ENCODE measurements around the gene SLC51B.
A peak's percentile ranks its signal among the peaks of the same experiment; 100 is the strongest.

SLC51B gene

DNA sequence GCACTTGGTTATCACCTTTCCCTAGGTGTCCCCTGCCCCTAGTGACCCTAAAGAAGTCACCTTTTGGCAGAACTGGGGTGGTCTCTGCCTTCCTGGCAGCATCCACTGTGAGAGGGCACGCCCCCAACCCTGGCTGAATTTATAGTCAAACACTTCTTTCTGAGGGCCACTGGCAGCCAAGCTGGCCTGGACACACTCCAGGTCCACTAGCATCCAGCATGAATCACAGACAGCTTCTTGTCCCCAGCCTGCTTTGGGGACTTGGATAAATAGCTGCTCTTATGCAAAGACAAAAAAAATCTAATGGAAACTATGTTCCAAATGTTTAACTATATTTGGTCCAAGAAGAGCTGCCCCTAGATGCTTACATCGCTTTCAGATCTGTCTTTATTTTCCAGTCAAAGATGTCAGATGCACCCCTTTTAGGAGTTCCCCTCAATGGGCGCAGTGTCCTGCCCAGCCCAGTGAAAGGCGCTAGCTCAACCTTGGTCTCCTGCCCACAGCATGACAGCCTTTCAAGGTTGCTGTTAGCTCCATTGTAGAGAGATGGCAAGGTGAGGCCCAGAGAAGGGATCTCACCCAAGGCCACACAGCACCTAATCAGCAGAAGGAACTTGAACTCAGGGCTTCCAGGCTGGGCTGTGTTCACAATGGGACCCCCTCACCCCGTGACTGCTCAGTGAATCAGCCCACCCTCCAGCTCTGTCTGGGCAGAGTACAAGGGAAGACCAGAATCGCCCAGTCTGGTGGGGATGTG lies 15.6 kb downstream of the SLC51B start:
- Histone ChIP-seq H3K4me3 (ENCODE audit: low read depth in 1 of 2, low read length in 2 of 2) (no peak overlapping the region), H3K9me3 (ENCODE audit: control insufficient read depth in 1 of 2, low read length in 2 of 2) (no peaks in the 10 kb centered on the region), H3K9ac (ENCODE audit: low read depth in 1 of 2, low read length in 2 of 2) (no peak overlapping the region), H3K36me3 (ENCODE audit: control insufficient read depth in 1 of 2, insufficient read depth in 2 of 2, low read length in 2 of 2) (no peaks in the 10 kb centered on the region), H3K4me1 (ENCODE audit: control insufficient read depth in 1 of 2, insufficient read depth in 2 of 2, low read length in 2 of 2) (peaks cover 14 to 18% of the 10 kb centered on the region in 2 donors), H3K27me3 (ENCODE audit: control insufficient read depth in 1 of 2, insufficient read depth in 2 of 2, low read length in 2 of 2) (no peaks in the 10 kb centered on the region), H3K27ac (ENCODE audit: low read depth, low read length) (peak overlapping the region; percentile 2)

DNA sequence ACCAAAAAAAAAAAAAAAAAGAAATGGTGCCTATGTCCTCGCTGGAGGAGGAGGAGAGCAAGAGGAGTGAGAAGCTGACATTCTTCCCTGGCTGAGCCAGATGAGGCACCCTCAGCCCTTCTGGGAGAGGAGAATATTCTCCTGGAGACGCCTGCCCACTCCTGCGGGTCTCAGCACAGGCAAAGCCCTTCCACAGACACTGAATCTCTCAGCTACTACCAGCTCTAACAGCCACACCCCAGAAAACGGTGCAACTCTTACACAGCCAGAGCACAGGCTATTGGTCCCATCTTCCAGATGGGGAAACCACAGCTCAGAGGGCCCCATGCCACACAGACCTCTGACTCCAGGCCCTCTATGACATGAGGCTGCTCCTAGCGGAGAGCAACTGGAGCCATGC lies 16.9 kb downstream of the SLC51B start:
- Histone ChIP-seq H3K36me3 (ENCODE audit: control insufficient read depth in 1 of 2, insufficient read depth in 2 of 2, low read length in 2 of 2) (no peaks in the 10 kb centered on the region), H3K9me3 (ENCODE audit: control insufficient read depth in 1 of 2, low read length in 2 of 2) (no peaks in the 10 kb centered on the region), H3K27ac (ENCODE audit: low read depth, low read length) (no peak overlapping the region), H3K27me3 (ENCODE audit: control insufficient read depth in 1 of 2, insufficient read depth in 2 of 2, low read length in 2 of 2) (peaks cover 5 to 7% of the 10 kb centered on the region in 2 donors), H3K4me3 (ENCODE audit: low read depth in 1 of 2, low read length in 2 of 2) (no peak overlapping the region), H3K4me1 (ENCODE audit: control insufficient read depth in 1 of 2, insufficient read depth in 2 of 2, low read length in 2 of 2) (peaks cover 6 to 8% of the 10 kb centered on the region in 2 donors), H3K9ac (ENCODE audit: low read depth in 1 of 2, low read length in 2 of 2) (no peak overlapping the region)

DNA sequence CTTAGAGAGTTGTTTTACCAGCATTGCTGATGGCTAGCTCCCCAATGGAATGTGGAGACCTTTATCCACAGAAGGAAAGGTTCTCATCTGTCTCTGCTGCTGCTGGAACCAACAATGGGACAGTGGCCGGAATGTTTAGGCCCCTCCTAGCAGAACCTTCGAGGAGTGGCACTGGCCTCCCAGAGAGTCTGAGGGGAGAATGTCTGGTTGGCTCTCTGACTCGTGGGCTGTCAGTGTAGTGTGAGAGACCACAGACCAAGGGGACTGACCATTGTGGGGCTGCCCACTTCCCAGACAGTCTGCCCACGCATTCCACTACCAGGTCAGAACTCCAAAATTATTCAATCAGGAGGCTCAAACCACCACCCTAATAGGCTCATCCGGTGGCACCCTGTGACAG lies 17.5 kb downstream of the SLC51B start:
- peaks cover 2 to 4% of the 10 kb centered on the region in 2 donors for H3K4me1 ChIP-seq (ENCODE audit: control insufficient read depth in 1 of 2, insufficient read depth in 2 of 2, low read length in 2 of 2)
- no peaks in the 10 kb centered on the region for H3K36me3 ChIP-seq (ENCODE audit: control insufficient read depth in 1 of 2, insufficient read depth in 2 of 2, low read length in 2 of 2)
- no peak overlapping the region for H3K4me3 ChIP-seq (ENCODE audit: low read depth in 1 of 2, low read length in 2 of 2)
- H3K27me3 ChIP-seq (ENCODE audit: control insufficient read depth in 1 of 2, insufficient read depth in 2 of 2, low read length in 2 of 2): peaks cover 11 to 12% of the 10 kb centered on the region in 2 donors
- no peak overlapping the region for H3K27ac ChIP-seq (ENCODE audit: low read depth, low read length)
- H3K9me3 ChIP-seq (ENCODE audit: control insufficient read depth in 1 of 2, low read length in 2 of 2): no peaks in the 10 kb centered on the region
- H3K9ac ChIP-seq (ENCODE audit: low read depth in 1 of 2, low read length in 2 of 2): no peak overlapping the region

DNA sequence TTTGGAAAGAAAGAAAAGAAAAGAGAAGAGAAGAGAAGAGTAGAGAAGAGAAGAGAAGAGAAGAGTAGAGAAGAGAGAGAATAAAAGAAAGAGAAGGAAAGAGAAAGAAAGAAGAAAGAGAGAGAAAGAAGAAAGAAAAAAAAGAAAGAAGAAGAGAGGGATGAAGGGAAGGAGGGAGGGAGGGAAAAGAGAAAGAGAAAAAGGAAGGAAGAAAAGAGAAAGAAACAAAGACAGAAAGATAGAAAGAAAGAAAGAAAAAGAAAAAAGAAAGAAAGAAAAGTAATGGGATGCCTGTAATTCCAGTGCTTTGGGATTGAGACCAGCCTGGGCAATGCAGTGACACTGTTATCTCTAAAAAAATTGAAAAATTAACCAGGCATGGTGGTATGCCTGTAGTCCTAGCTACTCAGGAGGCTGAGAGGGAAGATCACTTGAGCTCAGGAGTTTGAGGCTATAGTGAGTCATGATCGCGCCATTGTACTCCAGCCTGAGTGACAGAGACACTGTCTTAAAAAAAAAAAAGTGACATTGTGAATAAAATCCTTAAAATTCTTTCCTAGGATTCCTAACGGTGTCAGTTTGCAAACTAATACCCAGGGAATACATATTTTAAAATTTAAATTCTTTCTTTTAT lies 20.9 kb downstream of the SLC51B start:
- peaks cover 7 to 10% of the 10 kb centered on the region in 2 donors for H3K4me1 ChIP-seq (ENCODE audit: control insufficient read depth in 1 of 2, insufficient read depth in 2 of 2, low read length in 2 of 2)
- no peak overlapping the region for H3K27ac ChIP-seq (ENCODE audit: low read depth, low read length)
- H3K4me3 ChIP-seq (ENCODE audit: low read depth in 1 of 2, low read length in 2 of 2): no peak overlapping the region
- H3K36me3 ChIP-seq (ENCODE audit: control insufficient read depth in 1 of 2, insufficient read depth in 2 of 2, low read length in 2 of 2): no peaks in the 10 kb centered on the region
- H3K27me3 ChIP-seq (ENCODE audit: control insufficient read depth in 1 of 2, insufficient read depth in 2 of 2, low read length in 2 of 2): peaks cover 11 to 19% of the 10 kb centered on the region in 2 donors
- no peaks in the 10 kb centered on the region for H3K9me3 ChIP-seq (ENCODE audit: control insufficient read depth in 1 of 2, low read length in 2 of 2)
- no peak overlapping the region for H3K9ac ChIP-seq (ENCODE audit: low read depth in 1 of 2, low read length in 2 of 2)

DNA sequence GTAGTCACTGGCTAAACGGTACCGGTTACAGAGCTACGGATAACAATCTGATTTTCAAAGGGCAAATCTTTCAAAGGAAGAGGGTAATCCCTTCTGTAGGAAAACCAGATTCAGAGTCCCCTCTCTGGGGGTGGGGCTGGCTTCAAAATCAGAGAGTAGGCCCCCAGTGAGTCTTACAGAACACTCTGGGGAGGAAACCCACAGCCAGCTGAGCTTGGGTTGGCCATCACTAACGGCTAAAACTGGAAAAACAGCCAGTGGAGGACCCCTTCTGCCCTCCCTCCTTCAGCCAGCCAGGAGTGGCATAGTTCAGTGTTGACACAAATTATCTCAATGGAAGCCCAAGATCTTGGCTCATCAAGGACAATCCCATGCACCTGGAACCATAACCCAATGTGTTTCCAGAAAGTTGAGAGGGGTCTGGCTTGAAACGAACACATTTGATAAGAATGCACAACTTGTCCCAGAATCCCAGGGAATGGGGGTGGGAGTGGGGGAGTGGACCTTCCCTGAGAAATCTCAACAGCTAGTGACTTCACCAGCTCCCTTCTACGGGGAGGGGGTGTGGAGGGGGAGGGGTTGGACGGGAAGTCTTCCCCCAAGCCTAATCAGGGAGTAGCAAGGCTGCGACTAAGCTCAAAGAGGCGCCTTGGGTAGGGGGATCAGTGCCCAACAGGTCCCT lies 21.6 kb downstream of the SLC51B start:
- Histone ChIP-seq H3K36me3 (ENCODE audit: control insufficient read depth in 1 of 2, insufficient read depth in 2 of 2, low read length in 2 of 2) (no peaks in the 10 kb centered on the region), H3K9me3 (ENCODE audit: control insufficient read depth in 1 of 2, low read length in 2 of 2) (no peaks in the 10 kb centered on the region), H3K9ac (ENCODE audit: low read depth in 1 of 2, low read length in 2 of 2) (peak overlapping the region in 1 of 2 donors; percentile 31), H3K4me3 (ENCODE audit: low read depth in 1 of 2, low read length in 2 of 2) (peak overlapping the region in 1 of 2 donors; percentile 54), H3K4me1 (ENCODE audit: control insufficient read depth in 1 of 2, insufficient read depth in 2 of 2, low read length in 2 of 2) (peaks cover 7 to 14% of the 10 kb centered on the region in 2 donors), H3K27me3 (ENCODE audit: control insufficient read depth in 1 of 2, insufficient read depth in 2 of 2, low read length in 2 of 2) (peaks cover 11 to 19% of the 10 kb centered on the region in 2 donors), H3K27ac (ENCODE audit: low read depth, low read length) (no peak overlapping the region)

DNA sequence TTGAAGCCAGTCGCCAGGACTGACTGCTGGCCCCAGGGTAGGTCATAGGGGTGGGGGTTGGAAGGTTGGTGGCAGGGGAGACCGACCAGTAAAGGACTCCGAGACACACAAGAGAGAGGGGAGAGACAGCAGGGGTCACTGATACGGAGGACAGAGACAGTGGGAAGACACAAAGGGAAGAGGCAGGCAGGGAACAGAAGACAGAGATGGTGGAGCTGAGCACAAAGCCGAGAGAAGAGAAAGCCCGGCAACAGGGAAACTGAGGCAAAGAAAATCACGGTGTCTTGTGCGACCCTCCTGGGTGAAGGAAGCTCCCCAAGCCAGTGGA lies 22.1 kb downstream of the SLC51B start:
- H3K9me3 ChIP-seq (ENCODE audit: control insufficient read depth in 1 of 2, low read length in 2 of 2): no peaks in the 10 kb centered on the region
- peaks cover 7 to 17% of the 10 kb centered on the region in 2 donors for H3K4me1 ChIP-seq (ENCODE audit: control insufficient read depth in 1 of 2, insufficient read depth in 2 of 2, low read length in 2 of 2)
- H3K9ac ChIP-seq (ENCODE audit: low read depth in 1 of 2, low read length in 2 of 2): peak overlapping the region; percentile 25 to 31
- no peaks in the 10 kb centered on the region for H3K36me3 ChIP-seq (ENCODE audit: control insufficient read depth in 1 of 2, insufficient read depth in 2 of 2, low read length in 2 of 2)
- no peak overlapping the region for H3K27ac ChIP-seq (ENCODE audit: low read depth, low read length)
- peak overlapping the region; percentile 51 to 53 for H3K4me3 ChIP-seq (ENCODE audit: low read depth in 1 of 2, low read length in 2 of 2)
- peaks cover 11 to 19% of the 10 kb centered on the region in 2 donors for H3K27me3 ChIP-seq (ENCODE audit: control insufficient read depth in 1 of 2, insufficient read depth in 2 of 2, low read length in 2 of 2)

DNA sequence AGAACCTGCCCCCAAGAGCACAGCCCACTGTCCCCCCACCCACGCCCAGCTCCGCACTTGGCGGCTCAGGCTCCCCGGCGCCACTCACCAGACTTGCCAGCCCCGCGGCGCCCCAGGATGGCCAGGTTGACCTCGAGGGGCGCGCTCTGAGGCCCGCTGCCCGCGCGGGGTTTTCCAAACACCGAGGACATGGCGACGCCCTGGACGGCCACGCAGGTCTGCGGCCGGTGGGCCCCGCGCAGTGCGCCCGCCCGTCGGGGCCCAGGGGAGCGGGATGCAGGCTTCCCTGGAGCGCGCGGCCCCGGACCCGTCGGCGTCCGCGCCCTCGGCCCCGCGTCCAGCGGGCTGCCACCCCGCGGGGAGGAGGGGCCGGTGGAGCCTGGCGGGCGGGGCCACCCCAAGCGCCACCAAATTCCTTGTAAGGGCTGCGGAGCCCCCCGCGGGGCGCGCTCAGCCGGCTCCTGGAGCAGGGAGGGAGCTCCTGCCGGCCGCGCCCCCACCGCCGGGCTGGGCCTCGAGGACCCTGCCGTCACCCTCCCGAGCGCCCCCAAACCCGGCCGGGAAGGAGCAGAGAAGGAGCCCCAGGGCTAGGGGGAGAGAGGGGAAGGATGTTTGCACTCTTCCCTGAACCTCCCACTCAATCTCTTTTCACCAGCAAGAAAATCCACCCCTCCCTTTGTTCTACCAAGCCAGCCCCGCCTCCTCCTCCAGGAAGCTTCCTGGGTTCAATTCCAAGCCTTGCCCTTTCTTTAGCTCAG lies 22.6 kb downstream of the SLC51B start, which contains the start of gene RASL12:
Gene RASL12 (minus strand): TSS at position 347 of the 758 bp plus-strand sequence. CDS start 156 bp downstream, at position 191.
- Histone ChIP-seq H3K27me3 (ENCODE audit: control insufficient read depth in 1 of 2, insufficient read depth in 2 of 2, low read length in 2 of 2) (peaks cover 11 to 19% of the 10 kb centered on the region in 2 donors), H3K9me3 (ENCODE audit: control insufficient read depth in 1 of 2, low read length in 2 of 2) (no peaks in the 10 kb centered on the region), H3K36me3 (ENCODE audit: control insufficient read depth in 1 of 2, insufficient read depth in 2 of 2, low read length in 2 of 2) (no peaks in the 10 kb centered on the region), H3K4me3 (ENCODE audit: low read depth in 1 of 2, low read length in 2 of 2) (peak within 1 kb of the TSS; percentile 53 to 54), H3K4me1 (ENCODE audit: control insufficient read depth in 1 of 2, insufficient read depth in 2 of 2, low read length in 2 of 2) (peaks cover 7 to 17% of the 10 kb centered on the region in 2 donors), H3K27ac (ENCODE audit: low read depth, low read length) (peak within 1 kb of the TSS; percentile 11), H3K9ac (ENCODE audit: low read depth in 1 of 2, low read length in 2 of 2) (peak within 1 kb of the TSS; percentile 25 to 31)

DNA sequence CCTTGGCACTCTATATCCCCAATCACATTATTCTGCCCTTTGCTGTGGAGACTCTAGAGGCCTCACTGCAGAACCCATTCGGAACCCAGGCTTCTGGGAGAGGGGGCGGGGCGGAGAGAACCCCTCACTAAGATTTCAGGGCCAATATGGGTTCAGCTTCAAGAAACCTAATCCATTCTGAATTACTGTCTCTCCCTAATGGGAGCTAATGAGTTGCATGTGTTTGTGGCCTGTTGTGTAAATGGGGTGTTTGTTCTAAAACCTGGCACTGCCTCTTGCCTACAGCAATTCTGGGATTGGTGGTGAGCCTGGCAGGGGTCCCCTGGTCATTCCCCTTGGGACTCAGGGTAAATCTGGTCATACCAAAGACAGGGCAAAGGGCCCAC lies 23.2 kb downstream of the SLC51B start:
- Histone ChIP-seq H3K36me3 (ENCODE audit: control insufficient read depth in 1 of 2, insufficient read depth in 2 of 2, low read length in 2 of 2) (no peaks in the 10 kb centered on the region), H3K9ac (ENCODE audit: low read depth in 1 of 2, low read length in 2 of 2) (no peak overlapping the region), H3K4me3 (ENCODE audit: low read depth in 1 of 2, low read length in 2 of 2) (peak overlapping the region in 1 of 2 donors; percentile 12), H3K4me1 (ENCODE audit: control insufficient read depth in 1 of 2, insufficient read depth in 2 of 2, low read length in 2 of 2) (peaks cover 7 to 17% of the 10 kb centered on the region in 2 donors), H3K27ac (ENCODE audit: low read depth, low read length) (no peak overlapping the region), H3K27me3 (ENCODE audit: control insufficient read depth in 1 of 2, insufficient read depth in 2 of 2, low read length in 2 of 2) (peaks cover 11 to 19% of the 10 kb centered on the region in 2 donors), H3K9me3 (ENCODE audit: control insufficient read depth in 1 of 2, low read length in 2 of 2) (no peaks in the 10 kb centered on the region)

DNA sequence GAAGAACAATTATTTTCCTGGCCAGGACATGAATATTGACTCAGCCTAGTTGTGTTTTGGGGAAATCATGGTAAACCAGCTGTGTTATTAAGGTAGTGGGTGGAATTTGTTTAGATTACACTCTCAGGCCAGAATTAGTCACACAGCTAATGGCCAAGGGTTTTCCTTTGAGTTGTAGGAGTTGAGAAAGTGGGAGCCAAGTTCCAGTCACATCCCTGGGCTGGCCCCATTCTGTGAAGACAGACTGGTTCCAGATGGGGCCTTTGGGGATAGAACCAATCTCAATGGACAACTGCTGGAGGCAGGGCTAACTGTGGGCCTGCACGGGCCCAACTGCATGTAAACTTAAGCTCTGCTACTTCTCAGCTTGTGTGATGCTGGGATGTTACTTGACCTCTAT lies 24.0 kb downstream of the SLC51B start:
- Histone ChIP-seq H3K27ac (ENCODE audit: low read depth, low read length) (no peak overlapping the region), H3K4me3 (ENCODE audit: low read depth in 1 of 2, low read length in 2 of 2) (no peak overlapping the region), H3K36me3 (ENCODE audit: control insufficient read depth in 1 of 2, insufficient read depth in 2 of 2, low read length in 2 of 2) (no peaks in the 10 kb centered on the region), H3K27me3 (ENCODE audit: control insufficient read depth in 1 of 2, insufficient read depth in 2 of 2, low read length in 2 of 2) (peaks cover 11 to 19% of the 10 kb centered on the region in 2 donors), H3K9me3 (ENCODE audit: control insufficient read depth in 1 of 2, low read length in 2 of 2) (no peaks in the 10 kb centered on the region), H3K4me1 (ENCODE audit: control insufficient read depth in 1 of 2, insufficient read depth in 2 of 2, low read length in 2 of 2) (peaks cover 7 to 17% of the 10 kb centered on the region in 2 donors), H3K9ac (ENCODE audit: low read depth in 1 of 2, low read length in 2 of 2) (no peak overlapping the region)
